ACC112 (cell line): ENCODE data around the gene TEC.

Experiments used
- H2AFZ ChIP-seq: fragments of 200-600 bp; sonication (generic); one replicate; pipeline ENCODE4 v1.6.0; 2017; ENCODE audit warnings: antibody characterized with exemption, low read length; ENCODE audit not compliant: unreplicated experiment
- H3K27ac ChIP-seq: fragments of 200-600 bp; sonication (generic); 2 replicates; pipeline ENCODE4 v1.5.1; 2014; ENCODE audit warnings: low read depth, mild to moderate bottlenecking, antibody characterized with exemption, low read length, moderate library complexity
- H3K27me3 ChIP-seq: fragments of 200-600 bp; sonication (generic); 2 replicates; pipeline ENCODE4 v1.6.1; 2014; ENCODE audit warnings: mild to moderate bottlenecking, antibody characterized with exemption, low read length, moderate library complexity, mixed read lengths; ENCODE audit not compliant: insufficient read depth
- H3K36me3 ChIP-seq: fragments of 200-600 bp; sonication (generic); 2 replicates; pipeline ENCODE4 v1.6.1; 2016; ENCODE audit warnings: mild to moderate bottlenecking, antibody characterized with exemption, low read length, moderate library complexity, mixed read lengths; ENCODE audit not compliant: insufficient read depth
- H3K4me1 ChIP-seq: fragments of 200-600 bp; sonication (generic); one replicate; pipeline ENCODE4 v1.6.1; 2016; ENCODE audit warnings: low read length, mixed read lengths; ENCODE audit not compliant: insufficient read depth, unreplicated experiment, control insufficient read depth
- H3K4me3 ChIP-seq: fragments of 200-600 bp; sonication (generic); 2 replicates; pipeline ENCODE4 v1.5.1; 2014; ENCODE audit warnings: mild to moderate bottlenecking, low read depth, low read length
- H3K79me2 ChIP-seq: fragments of 200-600 bp; sonication (generic); one replicate; pipeline ENCODE4 v1.6.0; 2016; ENCODE audit warnings: low read length; ENCODE audit not compliant: control insufficient read depth, unreplicated experiment, insufficient read depth

The TEC gene

DNA sequence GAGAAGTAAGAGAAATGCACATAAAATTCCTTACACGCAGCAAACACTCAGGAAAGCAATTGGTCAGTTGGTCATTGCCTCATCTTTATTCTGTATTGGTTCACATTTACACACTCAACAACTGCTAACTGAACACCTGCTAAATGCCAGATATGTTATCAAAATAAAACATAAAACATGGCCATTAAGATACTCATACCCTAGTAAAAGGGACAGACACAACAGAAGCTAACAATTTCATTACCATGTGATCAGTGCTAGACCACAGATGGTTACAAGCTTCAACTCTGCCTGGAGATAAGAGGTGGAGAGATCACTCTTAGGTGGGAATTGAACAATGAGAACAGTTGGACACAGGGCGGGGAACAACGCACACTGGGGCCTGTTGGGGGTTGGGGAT lies 26.2 kb downstream of the TEC start:
- Histone ChIP-seq H3K4me1 (peaks cover 11% of the 10 kb centered on the region), H3K79me2 (no peaks in the 10 kb centered on the region), H3K4me3 (no peak overlapping the region)

DNA sequence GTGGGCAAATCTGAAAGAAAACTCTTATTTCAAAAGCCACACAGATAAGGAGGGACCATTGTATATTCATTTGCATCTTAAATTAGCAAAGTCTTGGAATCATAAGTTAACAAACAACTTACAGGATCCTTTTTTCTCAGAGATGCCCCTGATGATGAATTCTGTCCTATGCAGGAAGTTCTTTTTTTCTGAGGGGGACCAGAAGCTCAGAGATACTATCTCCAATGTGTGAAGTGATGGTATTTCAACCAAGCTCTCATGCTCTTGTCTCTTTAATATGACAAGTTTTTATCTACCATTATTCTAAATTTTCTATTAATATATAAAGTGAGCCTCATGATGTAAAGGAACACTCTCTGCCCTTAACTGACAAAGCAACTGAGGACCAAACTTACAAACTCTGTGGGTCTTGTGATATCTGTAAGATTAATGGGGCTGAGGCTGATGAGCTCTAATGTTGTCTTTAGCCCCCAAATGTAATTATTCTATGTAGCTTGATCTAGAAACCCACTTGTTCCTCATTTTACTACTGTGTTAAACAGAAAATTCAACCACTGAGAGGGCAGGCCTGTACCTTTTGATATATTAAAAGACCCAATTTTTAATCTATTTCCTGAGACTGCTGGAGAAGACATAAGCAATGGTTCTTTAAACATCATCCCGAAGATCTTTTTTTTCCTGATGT lies 27.0 kb downstream of the TEC start:
- no peaks in the 10 kb centered on the region for H3K79me2 ChIP-seq
- H3K27me3 ChIP-seq: no peaks in the 10 kb centered on the region

More for the DNA sequence above, 26.2 kb downstream of the TEC start:
- Histone ChIP-seq H3K36me3 (no peaks in the 10 kb centered on the region), H3K27me3 (no peaks in the 10 kb centered on the region), H3K27ac (no peak overlapping the region), H2AFZ (no peak overlapping the region)

DNA sequence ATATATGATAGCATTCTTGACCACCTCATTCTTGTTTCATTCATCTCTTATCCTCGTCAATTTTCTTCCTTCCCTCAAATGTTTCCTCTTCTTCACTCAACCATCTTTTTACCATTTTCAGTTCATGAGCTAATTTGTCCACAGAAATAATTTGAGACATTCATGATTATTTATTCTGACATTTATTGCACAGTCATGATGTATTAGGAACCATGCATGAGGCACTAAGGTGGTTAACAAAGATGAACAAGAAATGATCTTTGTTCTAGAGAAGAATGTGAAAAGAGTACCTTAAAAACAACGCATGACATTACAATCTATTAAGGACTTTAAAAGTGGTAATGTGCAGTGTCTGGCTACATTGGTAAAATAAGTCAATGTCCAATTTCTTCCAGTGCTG lies 27.9 kb downstream of the TEC start:
- H3K4me1 ChIP-seq: peaks cover 1% of the 10 kb centered on the region
- H3K27ac ChIP-seq: no peak overlapping the region
- H3K27me3 ChIP-seq: no peaks in the 10 kb centered on the region
- no peak overlapping the region for H3K4me3 ChIP-seq
- no peaks in the 10 kb centered on the region for H3K79me2 ChIP-seq
- H2AFZ ChIP-seq: no peak overlapping the region
- H3K36me3 ChIP-seq: no peaks in the 10 kb centered on the region

More for the DNA sequence above, 27.0 kb downstream of the TEC start:
- H3K36me3 ChIP-seq: no peaks in the 10 kb centered on the region
- H3K4me3 ChIP-seq: no peak overlapping the region
- no peak overlapping the region for H2AFZ ChIP-seq
- no peak overlapping the region for H3K27ac ChIP-seq
- peaks cover 10% of the 10 kb centered on the region for H3K4me1 ChIP-seq

DNA sequence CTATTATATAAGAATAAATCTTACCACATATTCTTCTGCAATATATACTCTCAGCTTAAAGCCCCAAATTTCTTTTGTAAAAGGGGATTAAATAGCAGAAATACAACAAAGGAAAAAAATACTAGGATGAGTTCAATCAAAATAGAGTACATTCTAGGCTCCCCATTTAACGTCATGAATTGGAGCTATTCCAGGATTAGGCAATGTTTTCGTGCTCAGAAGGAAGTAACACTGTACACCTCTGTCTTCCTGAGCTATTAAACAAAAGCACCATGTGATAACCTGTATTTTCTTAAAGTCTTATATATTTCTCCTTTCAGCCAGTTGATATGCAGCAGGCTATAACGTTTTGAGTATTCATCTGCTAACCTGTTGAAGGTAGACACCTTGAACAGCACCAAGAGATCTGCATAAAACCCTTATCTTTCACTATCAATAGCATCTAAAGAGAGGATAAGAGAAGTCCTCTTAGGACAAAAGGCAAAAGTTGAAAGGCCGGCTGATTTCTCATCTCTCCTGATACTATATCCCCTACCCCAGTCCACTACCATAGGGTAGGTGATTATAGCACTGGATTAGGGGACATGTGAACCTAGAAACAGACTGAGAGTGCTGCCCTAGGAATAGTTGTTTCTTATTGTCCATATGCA lies 31.5 kb downstream of the TEC start:
- Histone ChIP-seq H3K27me3 (no peaks in the 10 kb centered on the region), H3K36me3 (no peaks in the 10 kb centered on the region), H2AFZ (no peak overlapping the region), H3K4me1 (peaks cover 4% of the 10 kb centered on the region), H3K27ac (no peak overlapping the region), H3K4me3 (no peak overlapping the region), H3K79me2 (no peaks in the 10 kb centered on the region)

DNA sequence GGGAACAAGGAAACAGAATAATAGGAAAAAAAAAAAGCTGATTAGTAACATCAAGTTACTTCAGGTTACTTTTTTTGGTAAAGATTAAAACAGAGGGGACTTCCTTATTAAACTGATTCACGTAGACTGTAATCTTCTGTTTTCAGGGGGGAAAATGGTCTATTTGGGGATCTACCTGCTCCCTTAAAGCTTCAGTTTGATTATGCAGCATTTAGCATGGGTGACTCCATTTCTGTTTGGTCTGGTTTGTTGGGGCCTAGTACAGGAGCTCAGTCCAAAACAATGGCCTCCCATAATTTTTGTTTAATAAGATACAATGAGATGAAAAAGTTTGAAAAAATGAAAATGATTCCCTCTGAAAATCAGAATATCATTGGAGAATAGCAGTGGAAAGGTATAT lies 34.6 kb downstream of the TEC start:
- Histone ChIP-seq H3K4me1 (peaks cover 4% of the 10 kb centered on the region), H3K36me3 (no peaks in the 10 kb centered on the region), H3K79me2 (no peaks in the 10 kb centered on the region)

DNA sequence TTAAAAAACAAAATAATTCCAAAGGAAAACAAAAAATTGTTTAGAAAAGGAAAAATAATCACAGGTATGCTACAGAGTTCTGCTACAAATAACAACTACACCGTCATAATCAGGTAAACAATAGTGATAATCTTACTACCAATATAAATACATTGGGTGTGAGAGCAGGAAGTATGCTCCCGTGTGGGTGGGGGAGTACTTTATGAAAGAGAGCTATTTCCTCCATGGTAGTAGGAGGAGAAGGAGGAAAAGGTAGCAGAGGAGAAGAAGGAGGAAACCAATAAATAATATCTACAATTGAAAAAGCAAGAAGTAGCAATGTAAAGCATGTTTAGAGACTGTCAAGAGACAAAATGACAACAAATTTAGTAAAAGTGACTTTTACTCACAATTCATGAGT lies 35.1 kb downstream of the TEC start:
- Histone ChIP-seq H2AFZ (no peak overlapping the region), H3K27ac (no peak overlapping the region), H3K27me3 (no peaks in the 10 kb centered on the region), H3K79me2 (no peaks in the 10 kb centered on the region), H3K4me1 (peaks cover 4% of the 10 kb centered on the region), H3K36me3 (no peaks in the 10 kb centered on the region), H3K4me3 (no peak overlapping the region)

More for the DNA sequence above, 34.6 kb downstream of the TEC start:
- no peak overlapping the region for H3K27ac ChIP-seq
- no peaks in the 10 kb centered on the region for H3K27me3 ChIP-seq
- H2AFZ ChIP-seq: no peak overlapping the region
- H3K4me3 ChIP-seq: no peak overlapping the region

DNA sequence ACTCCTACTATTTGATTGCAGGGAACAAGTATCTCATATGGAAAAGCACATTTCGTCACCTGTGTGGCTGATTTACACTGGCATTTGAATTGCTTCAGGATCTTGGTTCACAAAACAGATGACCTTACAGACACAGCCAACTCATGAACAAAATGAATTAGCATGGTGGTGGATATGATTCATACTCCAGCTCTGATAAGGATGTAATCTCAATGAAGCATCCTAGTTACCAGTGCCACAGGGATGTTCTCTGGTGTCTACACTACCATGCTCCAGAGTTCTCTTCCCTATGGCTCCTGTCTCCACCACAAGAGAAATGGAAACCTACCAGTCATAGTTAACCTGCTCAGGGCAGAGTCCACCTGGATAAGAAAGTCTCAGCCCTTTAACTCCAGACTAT lies 40.7 kb downstream of the TEC start:
- H3K36me3 ChIP-seq: no peaks in the 10 kb centered on the region
- H3K79me2 ChIP-seq: no peaks in the 10 kb centered on the region
- no peak overlapping the region for H3K27ac ChIP-seq
- H2AFZ ChIP-seq: no peak overlapping the region
- H3K27me3 ChIP-seq: no peaks in the 10 kb centered on the region
- H3K4me3 ChIP-seq: no peak overlapping the region
- H3K4me1 ChIP-seq: peaks cover 6% of the 10 kb centered on the region

DNA sequence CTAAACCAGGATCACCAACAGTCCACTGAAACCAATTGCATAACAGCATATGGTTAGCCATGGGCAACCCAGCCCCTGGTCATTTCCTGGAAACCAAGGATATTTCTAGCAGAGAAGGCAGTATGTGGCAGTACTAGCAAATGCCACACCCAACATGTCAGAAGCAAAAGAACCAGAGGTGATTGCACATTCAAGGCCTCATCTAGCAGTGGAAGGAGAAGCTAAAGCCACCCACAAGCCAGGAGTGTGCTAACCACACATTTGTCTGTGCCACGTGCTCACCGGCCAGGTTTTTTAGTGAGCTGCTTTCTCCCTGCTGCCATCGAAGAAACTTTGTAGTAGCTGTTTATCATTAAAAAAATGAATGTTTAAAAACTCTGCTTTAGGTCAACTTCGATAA lies 42.0 kb downstream of the TEC start:
- H2AFZ ChIP-seq: no peak overlapping the region
- H3K4me1 ChIP-seq: peaks cover 13% of the 10 kb centered on the region
- no peak overlapping the region for H3K27ac ChIP-seq
- H3K4me3 ChIP-seq: no peak overlapping the region
- H3K79me2 ChIP-seq: no peaks in the 10 kb centered on the region
- no peaks in the 10 kb centered on the region for H3K27me3 ChIP-seq
- no peaks in the 10 kb centered on the region for H3K36me3 ChIP-seq

DNA sequence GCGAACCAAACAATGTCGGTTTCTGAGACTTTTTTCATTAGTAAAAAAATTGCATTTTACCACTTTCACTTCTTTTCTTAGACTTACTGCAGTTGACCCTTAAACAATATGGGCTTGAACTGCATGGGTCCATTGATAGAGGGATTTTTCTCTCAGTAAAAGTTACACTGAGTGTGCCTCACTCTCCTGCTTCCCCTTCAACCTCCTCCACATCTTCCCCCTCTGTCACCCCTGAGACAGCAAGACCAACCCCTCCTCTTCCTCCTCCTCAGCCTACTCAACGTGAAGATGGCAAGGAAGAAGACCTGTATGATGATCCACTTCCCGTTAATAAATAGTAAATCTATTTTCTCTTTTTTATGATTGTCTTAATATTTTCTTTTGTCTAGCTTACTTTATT lies 43.4 kb downstream of the TEC start:
- no peak overlapping the region for H3K4me3 ChIP-seq
- H3K27ac ChIP-seq: no peak overlapping the region
- no peaks in the 10 kb centered on the region for H3K36me3 ChIP-seq
- H3K27me3 ChIP-seq: no peaks in the 10 kb centered on the region
- no peak overlapping the region for H2AFZ ChIP-seq
- H3K4me1 ChIP-seq: peaks cover 13% of the 10 kb centered on the region
- H3K79me2 ChIP-seq: no peaks in the 10 kb centered on the region

DNA sequence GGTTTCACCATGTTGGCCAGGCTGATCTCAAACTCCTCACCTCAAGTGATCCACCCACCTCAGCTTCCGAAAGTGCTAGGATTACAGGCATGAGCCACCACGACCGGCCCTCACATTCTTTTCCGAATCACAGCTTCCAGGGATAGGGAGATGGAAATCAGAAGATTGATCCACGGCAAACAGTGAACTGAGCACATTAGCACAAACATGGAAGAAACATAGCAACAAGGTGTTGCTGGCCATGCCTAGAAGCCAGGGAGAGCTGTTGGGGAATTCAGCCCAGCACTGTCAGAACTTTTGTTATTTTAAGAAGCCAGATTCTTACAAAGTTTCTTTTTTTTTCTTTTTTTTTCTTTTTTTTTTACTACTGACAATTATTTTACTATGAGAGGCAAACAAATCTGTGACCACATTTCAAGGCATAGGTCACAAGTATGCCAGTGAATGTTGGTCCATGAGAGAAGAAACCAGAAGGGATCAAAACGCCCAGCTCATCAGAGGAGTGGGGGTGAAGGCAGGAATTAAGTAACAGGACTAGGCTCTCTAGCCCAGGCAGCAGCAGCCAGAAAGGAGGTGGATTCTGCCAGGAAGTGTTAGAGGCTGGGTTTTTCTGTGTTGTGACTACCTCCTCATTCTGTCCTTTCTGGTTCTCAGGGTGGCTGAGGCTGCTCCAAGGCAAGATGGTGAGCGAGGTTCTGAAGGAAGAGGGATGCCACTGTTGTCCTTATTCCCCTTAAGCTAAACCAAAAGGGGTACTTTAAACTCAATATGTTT lies 44.1 kb downstream of the TEC start:
- no peaks in the 10 kb centered on the region for H3K36me3 ChIP-seq
- H3K27me3 ChIP-seq: no peaks in the 10 kb centered on the region
- H3K27ac ChIP-seq: no peak overlapping the region
- H3K4me1 ChIP-seq: peaks cover 13% of the 10 kb centered on the region
- H3K79me2 ChIP-seq: no peaks in the 10 kb centered on the region
- no peak overlapping the region for H2AFZ ChIP-seq
- no peak overlapping the region for H3K4me3 ChIP-seq
